CD4-positive, alpha-beta T cell (primary cell): ENCODE data around the gene RUNX1. TPM values are rescaled to one million over a fixed set of nuclear protein-coding genes. Genes with fewer than 3 reads are reported as not detected.

Experiments
- ATAC-seq: fragments of 200-7000 bp; cut with Tn5 transposase; one replicate; pipeline ENCODE4 v1.10.0; 2022; ENCODE audit warnings: mild to moderate bottlenecking; ENCODE audit not compliant: poor library complexity
- CTCF ChIA-PET: fragments of 350-600 bp; sonication (Branson Sonifier 250); formaldehyde crosslinking; loops from one replicate; lab custom pipeline; 2021; ENCODE audit warnings: antibody characterized with exemption, inconsistent platforms; lab: Charles Lee
- POLR2A ChIA-PET: fragments of 350-600 bp; sonication (Branson Sonifier 250); formaldehyde crosslinking; loops from one replicate; lab custom pipeline; 2021; ENCODE audit warnings: antibody characterized with exemption, inconsistent platforms; lab: Charles Lee
- DNase-seq, 14 experiments: peaks; one replicate each; pipeline ENCODE4 v3.0.0-alpha.2; 2013 to 2020; ENCODE audit warnings: mixed read lengths in 2 of 14
- H3K27ac ChIP-seq, 2 donors: one replicate each; pipeline versions ENCODE4 v1.5.1 to v1.7.0; 2013; ENCODE audit warnings: low read length in 2 of 2, low read depth in 1 of 2, mild to moderate bottlenecking in 1 of 2
- H3K27me3 ChIP-seq, 2 experiments: 1 replicate in 1 of 2; 2 replicates in 1 of 2; pipeline versions ENCODE4 v1.6.1 to v1.7.0; 2013; ENCODE audit warnings: low read length in 2 of 2, control low read depth in 1 of 2, mild to moderate bottlenecking in 1 of 2, moderate library complexity in 1 of 2; ENCODE audit not compliant: insufficient read depth in 2 of 2, control insufficient read depth in 1 of 2
- H3K36me3 ChIP-seq: one replicate; pipeline ENCODE4 v1.6.1; 2013; ENCODE audit warnings: low read length, control low read depth; ENCODE audit not compliant: insufficient read depth
- H3K4me1 ChIP-seq: one replicate; pipeline ENCODE4 v1.6.1; 2013; ENCODE audit warnings: low read length, control low read depth; ENCODE audit not compliant: insufficient read depth
- H3K4me3 ChIP-seq: one replicate; pipeline ENCODE4 v1.5.1; 2013; ENCODE audit warnings: mild to moderate bottlenecking, low read length, moderate library complexity
- H3K9me3 ChIP-seq, 2 experiments: 1 replicate in 1 of 2; 2 replicates in 1 of 2; pipeline versions ENCODE4 v1.6.1 to v1.7.0; 2013; ENCODE audit warnings: low read length in 2 of 2, mild to moderate bottlenecking in 2 of 2, control low read depth in 1 of 2, moderate library complexity in 1 of 2; ENCODE audit not compliant: control insufficient read depth in 1 of 2, insufficient read depth in 1 of 2
- H3K27ac Mint-ChIP-seq: one replicate; pipeline ENCODE4 v1.8.0; 2020; ENCODE audit warnings: mixed read lengths
- H3K27me3 Mint-ChIP-seq: one replicate; pipeline ENCODE4 v1.8.0; 2021; ENCODE audit warnings: mixed read lengths
- H3K36me3 Mint-ChIP-seq: one replicate; pipeline ENCODE4 v1.8.0; 2021; ENCODE audit warnings: low read depth, mixed read lengths
- H3K4me1 Mint-ChIP-seq: one replicate; pipeline ENCODE4 v1.8.0; 2021; ENCODE audit warnings: low read depth, mixed read lengths
- H3K4me3 Mint-ChIP-seq: one replicate; pipeline ENCODE4 v1.8.0; 2020; ENCODE audit warnings: mild to moderate bottlenecking, mixed read lengths
- H3K9me3 Mint-ChIP-seq: one replicate; pipeline ENCODE4 v1.8.0; 2020; ENCODE audit warnings: mixed read lengths
- CTCF ChIP-seq: fragments of 200-600 bp; IDR thresholded peaks from one replicate; pipeline ENCODE4 v1.8.0; 2022; ENCODE audit warnings: antibody characterized with exemption, mild to moderate bottlenecking
- intact Hi-C, 2 experiments: fragments of 100-400 bp; cut with DNase I in 1 of 2; cut with micrococcal nuclease in 1 of 2; formaldehyde crosslinking; loops; one replicate each; pipeline versions ENCODE4 v1.15.1 to v1.9.0; 2023 to 2025; cut with DNase I, micrococcal nuclease
- total RNA-seq, 174 experiments: library from RNA in 2 of 174; stranded (reverse) in 2 of 174; gene quantifications; one replicate each; pipeline ENCODE4 v1.2.3 and lab custom pipeline; 2021 to 2026

The RUNX1 gene
- total RNA-seq, 2 experiments from 2014 or later, result 71.7 to 74.3 TPM

DNA sequence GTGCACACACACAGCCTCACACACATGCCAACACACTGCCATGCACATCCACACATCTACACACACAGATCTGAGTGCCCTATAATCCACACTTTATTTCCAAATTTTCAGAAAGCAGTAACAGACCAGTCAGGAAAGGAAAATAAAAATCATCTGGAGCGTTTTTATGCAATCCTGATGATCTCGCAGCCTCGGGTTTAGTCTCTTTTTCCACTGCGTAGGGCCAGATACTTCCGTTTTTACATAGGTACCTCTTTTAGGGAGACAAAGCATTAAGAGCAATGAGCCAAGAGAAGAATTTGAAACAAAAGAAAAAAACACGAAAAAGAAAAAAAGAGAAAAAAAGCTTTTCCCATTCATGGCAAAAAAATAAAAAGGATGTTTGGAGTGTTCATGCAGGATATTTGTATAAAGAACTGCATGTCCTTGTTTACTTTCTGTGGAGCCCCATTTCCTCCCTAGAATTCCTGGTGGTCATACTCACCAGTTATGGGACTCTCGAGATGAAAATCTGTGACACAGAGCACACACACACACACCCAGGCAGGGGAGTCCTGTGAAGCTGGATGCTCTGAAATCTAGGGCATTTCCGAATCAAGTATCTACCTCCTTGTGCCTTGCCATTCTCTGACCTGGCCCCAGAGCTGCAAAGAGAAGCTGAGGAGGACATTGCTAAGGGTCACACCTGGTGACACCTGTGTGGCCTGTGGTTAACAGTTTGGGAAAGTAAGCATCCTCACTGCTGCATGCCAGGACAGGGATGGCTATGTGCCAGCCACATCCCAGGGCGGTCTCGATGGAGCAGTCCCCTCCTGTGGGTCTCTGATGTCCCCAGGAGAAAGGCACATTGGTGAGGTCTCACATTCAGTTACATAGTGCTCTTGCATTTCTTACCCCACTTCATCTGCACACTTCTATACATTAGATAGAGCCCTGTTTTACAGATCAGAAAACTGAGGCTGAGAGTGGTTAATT lies 83.6 kb downstream of the RUNX1 start:
- ATAC-seq, result no peak
- peak overlapping the region; percentile 25 for H3K4me3 Mint-ChIP-seq

DNA sequence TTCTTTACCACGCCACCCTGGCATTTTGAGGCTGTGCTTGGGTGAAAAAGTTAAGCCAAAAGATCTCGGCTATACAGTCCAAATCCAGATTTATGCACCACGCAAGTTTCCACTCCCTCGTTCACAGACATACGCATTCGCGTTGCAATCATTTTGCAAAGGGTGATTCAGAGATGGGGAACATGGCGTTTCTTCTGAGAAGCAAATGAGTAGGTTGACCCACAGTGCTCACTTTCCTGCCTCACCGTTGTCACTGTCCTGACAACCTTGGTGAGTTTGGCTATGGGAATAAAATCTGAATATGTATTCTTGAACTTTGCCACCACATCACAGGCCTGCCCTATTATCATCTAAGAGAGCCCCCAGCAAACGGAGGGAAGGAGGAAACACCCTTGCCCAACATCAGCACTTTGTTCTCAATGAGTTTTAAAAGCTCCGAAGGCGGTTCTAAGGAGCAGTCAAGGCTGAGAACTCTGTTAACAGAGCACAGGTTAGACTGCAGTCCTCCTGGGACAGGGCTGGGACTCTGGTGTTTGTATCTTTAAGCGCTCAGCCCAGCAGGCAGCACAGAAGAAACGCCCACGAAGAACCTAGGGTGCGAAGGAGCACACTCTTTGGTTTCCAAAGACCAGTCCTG lies 86.4 kb downstream of the RUNX1 start:
- H3K36me3 Mint-ChIP-seq, result peaks cover 75% of the 10 kb centered on the region
- ATAC-seq (peak; percentile 40), DNase-seq (peak in 1 of 14 experiments; percentile 27)
- H3K9me3 Mint-ChIP-seq, result no peaks in the 10 kb centered on the region
- H3K4me3 ChIP-seq, result no peak overlapping the region
- H3K27ac Mint-ChIP-seq, result peak overlapping the region; percentile 80
- no peaks in the 10 kb centered on the region for H3K9me3 ChIP-seq
- H3K4me1 Mint-ChIP-seq, result peaks cover 84% of the 10 kb centered on the region
- H3K27me3 Mint-ChIP-seq, result no peaks in the 10 kb centered on the region
- H3K27ac ChIP-seq, result no peak overlapping the region
- ChIA-PET CTCF (interaction anchor here (1.1 to 1.4 kb wide), 2 partner anchors 10 to 73 kb away, joined by 4 to 5 read pairs; no protein-coding TSS in a partner anchor), POLR2A (interaction anchor here (0.5 to 2.2 kb wide), 5 partner anchors 8 to 84 kb away, joined by 4 to 11 read pairs (median 4); no protein-coding TSS in a partner anchor)
- H3K4me3 Mint-ChIP-seq, result peak overlapping the region; percentile 53
- H3K4me1 ChIP-seq, result peaks cover 67% of the 10 kb centered on the region
- intact Hi-C loops, result loop anchor here in 1 of 2 experiments (5.0 kb wide), 1 partner anchor 35 kb away; no protein-coding TSS in a partner anchor
- peaks cover 41% of the 10 kb centered on the region for H3K36me3 ChIP-seq
- H3K27me3 ChIP-seq, result no peaks in the 10 kb centered on the region
- no peak for TF ChIP-seq CTCF

More for the DNA sequence above, 83.6 kb downstream of the RUNX1 start:
- Mint-ChIP-seq H3K27ac (peak overlapping the region; percentile 66), H3K4me1 (peaks cover 93% of the 10 kb centered on the region), H3K9me3 (no peaks in the 10 kb centered on the region), H3K36me3 (peaks cover 72% of the 10 kb centered on the region), H3K27me3 (no peaks in the 10 kb centered on the region)
- H3K4me1 ChIP-seq, result peaks cover 83% of the 10 kb centered on the region
- H3K4me3 ChIP-seq, result no peak overlapping the region
- peaks cover 34% of the 10 kb centered on the region for H3K36me3 ChIP-seq
- no peaks in the 10 kb centered on the region for H3K27me3 ChIP-seq
- no peak for TF ChIP-seq CTCF
- no peak for DNase-seq
- no peaks in the 10 kb centered on the region for H3K9me3 ChIP-seq
- ChIA-PET POLR2A (interaction anchor here (1.6 kb wide), 1 partner anchor 11 kb away, joined by 4 read pairs; no protein-coding TSS in a partner anchor), CTCF (no interaction called here)
- intact Hi-C loops, result loop anchor here in 1 of 2 experiments (5.0 kb wide), 1 partner anchor 73 kb away; no protein-coding TSS in a partner anchor
- H3K27ac ChIP-seq, result no peak overlapping the region

GRCh38 chr21:34962136-34962535 lies 87.0 kb downstream of the RUNX1 start:
- DNase-seq, result no peak

More at GRCh38 chr21:34962136-34962535, 87.0 kb downstream of the RUNX1 start:
- H3K27ac ChIP-seq, result no peak overlapping the region
- no peaks in the 10 kb centered on the region for H3K9me3 ChIP-seq
- ChIA-PET POLR2A (interaction anchor here (0.5 to 2.2 kb wide), 4 partner anchors 8 to 85 kb away, joined by 4 to 11 read pairs (median 4); no protein-coding TSS in a partner anchor), CTCF (no interaction called here)
- peaks cover 84% of the 10 kb centered on the region for H3K4me1 Mint-ChIP-seq
- intact Hi-C loops, result loop anchor here in 1 of 2 experiments (5.0 kb wide), 1 partner anchor 35 kb away; no protein-coding TSS in a partner anchor
- H3K4me3 Mint-ChIP-seq, result peak overlapping the region; percentile 53
- H3K36me3 Mint-ChIP-seq, result peaks cover 75% of the 10 kb centered on the region
- no peaks in the 10 kb centered on the region for H3K27me3 Mint-ChIP-seq
- no peak for ATAC-seq
- no peak for TF ChIP-seq CTCF
- H3K27me3 ChIP-seq, result no peaks in the 10 kb centered on the region
- peaks cover 67% of the 10 kb centered on the region for H3K4me1 ChIP-seq
- H3K9me3 Mint-ChIP-seq, result no peaks in the 10 kb centered on the region
- H3K4me3 ChIP-seq, result no peak overlapping the region
- peak overlapping the region; percentile 80 for H3K27ac Mint-ChIP-seq
- H3K36me3 ChIP-seq, result peaks cover 42% of the 10 kb centered on the region
